Measurements from ENCODE around the gene CNPY1.
"Not testable (repeated sequence)": the region's sequence is repeated elsewhere in the genome, so short reads cannot be mapped to it uniquely, and the experiment has no call there.

Gene CNPY1

GRCh38 chr7:155565596-155565995, 19.2 kb upstream of the CNPY1 start:
- TF ChIP-seq, protein P1, sequence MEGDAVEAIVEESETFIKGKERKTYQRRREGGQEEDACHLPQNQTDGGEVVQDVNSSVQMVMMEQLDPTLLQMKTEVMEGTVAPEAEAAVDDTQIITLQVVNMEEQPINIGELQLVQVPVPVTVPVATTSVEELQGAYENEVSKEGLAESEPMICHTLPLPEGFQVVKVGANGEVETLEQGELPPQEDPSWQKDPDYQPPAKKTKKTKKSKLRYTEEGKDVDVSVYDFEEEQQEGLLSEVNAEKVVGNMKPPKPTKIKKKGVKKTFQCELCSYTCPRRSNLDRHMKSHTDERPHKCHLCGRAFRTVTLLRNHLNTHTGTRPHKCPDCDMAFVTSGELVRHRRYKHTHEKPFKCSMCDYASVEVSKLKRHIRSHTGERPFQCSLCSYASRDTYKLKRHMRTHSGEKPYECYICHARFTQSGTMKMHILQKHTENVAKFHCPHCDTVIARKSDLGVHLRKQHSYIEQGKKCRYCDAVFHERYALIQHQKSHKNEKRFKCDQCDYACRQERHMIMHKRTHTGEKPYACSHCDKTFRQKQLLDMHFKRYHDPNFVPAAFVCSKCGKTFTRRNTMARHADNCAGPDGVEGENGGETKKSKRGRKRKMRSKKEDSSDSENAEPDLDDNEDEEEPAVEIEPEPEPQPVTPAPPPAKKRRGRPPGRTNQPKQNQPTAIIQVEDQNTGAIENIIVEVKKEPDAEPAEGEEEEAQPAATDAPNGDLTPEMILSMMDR (IDR thresholded peaks at IDR 0.05; ENCODE audit: low read depth, low read length), result no peak
- no peak overlapping the region for H3K4me3 ChIP-seq (ENCODE audit: low read depth, low read length)

- H3K4me3 ChIP-seq (ENCODE audit: low read depth, low read length), result not testable (repeated sequence)
Measured at GRCh38 chr7:155562976-155563375, 16.6 kb upstream of the CNPY1 start.

GRCh38 chr7:155562106-155562505, 15.7 kb upstream of the CNPY1 start:
- H3K4me3 ChIP-seq (ENCODE audit: low read depth, low read length), result no peak overlapping the region
- TF ChIP-seq, protein P1 (IDR thresholded peaks at IDR 0.05; ENCODE audit: low read depth, low read length), result no peak

GRCh38 chr7:155560982-155561686, 14.8 kb upstream of the CNPY1 start:
- TF ChIP-seq, protein P1 (IDR thresholded peaks at IDR 0.05; ENCODE audit: low read depth, low read length), result no peak
- H3K4me3 ChIP-seq (ENCODE audit: low read depth, low read length), result no peak overlapping the region

GRCh38 chr7:155560196-155560885, 14.0 kb upstream of the CNPY1 start:
- TF ChIP-seq, protein P1 (IDR thresholded peaks at IDR 0.05; ENCODE audit: low read depth, low read length), result no peak
- H3K4me3 ChIP-seq (ENCODE audit: low read depth, low read length), result no peak overlapping the region

GRCh38 chr7:155559519-155560108, 13.3 kb upstream of the CNPY1 start:
- no peak overlapping the region for H3K4me3 ChIP-seq (ENCODE audit: low read depth, low read length)
- TF ChIP-seq, protein P1 (IDR thresholded peaks at IDR 0.05; ENCODE audit: low read depth, low read length), result no peak

- TF ChIP-seq, protein P1 (IDR thresholded peaks at IDR 0.05; ENCODE audit: low read depth, low read length), result no peak
- no peak overlapping the region for H3K4me3 ChIP-seq (ENCODE audit: low read depth, low read length)
Measured at GRCh38 chr7:155558961-155559360, 12.6 kb upstream of the CNPY1 start.
